GM21381 (cell line): ENCODE results near the gene COL28A1.
"Not testable (repeated sequence)": the region's sequence is repeated elsewhere in the genome, so short reads cannot be mapped to it uniquely, and the experiment has no call there.

Source experiments
- ATAC-seq: cut with Tn5 transposase; IDR thresholded peaks from one replicate; pipeline ENCODE4 v1.9.1; 2021; ENCODE audit warnings: mild to moderate bottlenecking, moderate library complexity; ENCODE audit not compliant: unreplicated experiment

Gene COL28A1

GRCh38 chr7:7562736-7563135, 27.1 kb upstream of the COL28A1 start:
- ATAC-seq = no peak

- not testable (repeated sequence) for ATAC-seq
Measured at GRCh38 chr7:7561591-7561990, 25.9 kb upstream of the COL28A1 start.

- no peak for ATAC-seq
Measured at GRCh38 chr7:7557252-7557651, 21.6 kb upstream of the COL28A1 start.

GRCh38 chr7:7556852-7557251, 21.2 kb upstream of the COL28A1 start:
- no peak for ATAC-seq

- no peak for ATAC-seq
Measured at GRCh38 chr7:7554649-7555575, 19.2 kb upstream of the COL28A1 start.

GRCh38 chr7:7554021-7554432, 18.4 kb upstream of the COL28A1 start:
- ATAC-seq = no peak

GRCh38 chr7:7553386-7553785, 17.7 kb upstream of the COL28A1 start:
- no peak for ATAC-seq

GRCh38 chr7:7552199-7552598, 16.5 kb upstream of the COL28A1 start:
- ATAC-seq = no peak

GRCh38 chr7:7550663-7551062, 15.0 kb upstream of the COL28A1 start:
- no peak for ATAC-seq

GRCh38 chr7:7548407-7548806, 12.7 kb upstream of the COL28A1 start:
- ATAC-seq = no peak

- ATAC-seq = no peak
Measured at GRCh38 chr7:7542251-7542835, 6.7 kb upstream of the COL28A1 start.

- no peak for ATAC-seq
Measured at GRCh38 chr7:7539711-7540110, 4.0 kb upstream of the COL28A1 start.

GRCh38 chr7:7539152-7539551, 3.5 kb upstream of the COL28A1 start:
- no peak for ATAC-seq

GRCh38 chr7:7537711-7538110, 2.0 kb upstream of the COL28A1 start:
- ATAC-seq = no peak

GRCh38 chr7:7536396-7537019, 835 bp upstream of the COL28A1 start:
- no peak for ATAC-seq

GRCh38 chr7:7533831-7534430, 1.7 kb downstream of the COL28A1 start:
- ATAC-seq = no peak

- no peak for ATAC-seq
Measured at GRCh38 chr7:7529328-7529727, 6.3 kb downstream of the COL28A1 start.

- ATAC-seq = no peak
Measured at GRCh38 chr7:7527047-7527446, 8.6 kb downstream of the COL28A1 start.

- no peak for ATAC-seq
Measured at GRCh38 chr7:7526006-7526405, 9.7 kb downstream of the COL28A1 start.

- ATAC-seq = no peak
Measured at GRCh38 chr7:7524121-7524520, 11.6 kb downstream of the COL28A1 start.

GRCh38 chr7:7522421-7522820, 13.3 kb downstream of the COL28A1 start:
- ATAC-seq = no peak
